RWPE1 (cell line): ENCODE results near the gene MRAS.

Experiments
- CTCF ChIA-PET: fragments of 350-600 bp; sonication (Branson Sonifier 250); formaldehyde crosslinking; extraction: SDS; loops from one replicate; lab custom pipeline; 2021; lab: Yijun Ruan, JAX
- POLR2A ChIA-PET: fragments of 400-600 bp; formaldehyde crosslinking; extraction: SDS; loops from one replicate; lab custom pipeline; 2020; ENCODE audit warnings: antibody characterized with exemption; ENCODE audit not compliant: low non-redundant PET; lab: Yijun Ruan, JAX
- DNase-seq: peaks from one replicate; pipeline ENCODE4 v3.0.0; 2012; ENCODE audit warnings: low spot score
- H3K27ac ChIP-seq: fragments of 450-650 bp; 2 replicates; pipeline ENCODE4 v1.5.1; 2017
- TF ChIP-seq, protein P1 (sequence below): fragments of 450-650 bp; conservative IDR thresholded peaks from 2 replicates; pipeline ENCODE4 v1.5.1; 2017; ENCODE audit warnings: low read depth, mild to moderate bottlenecking

The MRAS gene

GRCh38 chr3:138348754-138349739 lies 668 bp downstream of the MRAS start:
- TF ChIP-seq, protein P1, sequence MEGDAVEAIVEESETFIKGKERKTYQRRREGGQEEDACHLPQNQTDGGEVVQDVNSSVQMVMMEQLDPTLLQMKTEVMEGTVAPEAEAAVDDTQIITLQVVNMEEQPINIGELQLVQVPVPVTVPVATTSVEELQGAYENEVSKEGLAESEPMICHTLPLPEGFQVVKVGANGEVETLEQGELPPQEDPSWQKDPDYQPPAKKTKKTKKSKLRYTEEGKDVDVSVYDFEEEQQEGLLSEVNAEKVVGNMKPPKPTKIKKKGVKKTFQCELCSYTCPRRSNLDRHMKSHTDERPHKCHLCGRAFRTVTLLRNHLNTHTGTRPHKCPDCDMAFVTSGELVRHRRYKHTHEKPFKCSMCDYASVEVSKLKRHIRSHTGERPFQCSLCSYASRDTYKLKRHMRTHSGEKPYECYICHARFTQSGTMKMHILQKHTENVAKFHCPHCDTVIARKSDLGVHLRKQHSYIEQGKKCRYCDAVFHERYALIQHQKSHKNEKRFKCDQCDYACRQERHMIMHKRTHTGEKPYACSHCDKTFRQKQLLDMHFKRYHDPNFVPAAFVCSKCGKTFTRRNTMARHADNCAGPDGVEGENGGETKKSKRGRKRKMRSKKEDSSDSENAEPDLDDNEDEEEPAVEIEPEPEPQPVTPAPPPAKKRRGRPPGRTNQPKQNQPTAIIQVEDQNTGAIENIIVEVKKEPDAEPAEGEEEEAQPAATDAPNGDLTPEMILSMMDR = no peak
- POLR2A ChIA-PET = interaction anchor here (0.5 kb wide), 1 partner anchor 9 kb away, joined by 3 read pairs; no protein-coding TSS in a partner anchor

DNA sequence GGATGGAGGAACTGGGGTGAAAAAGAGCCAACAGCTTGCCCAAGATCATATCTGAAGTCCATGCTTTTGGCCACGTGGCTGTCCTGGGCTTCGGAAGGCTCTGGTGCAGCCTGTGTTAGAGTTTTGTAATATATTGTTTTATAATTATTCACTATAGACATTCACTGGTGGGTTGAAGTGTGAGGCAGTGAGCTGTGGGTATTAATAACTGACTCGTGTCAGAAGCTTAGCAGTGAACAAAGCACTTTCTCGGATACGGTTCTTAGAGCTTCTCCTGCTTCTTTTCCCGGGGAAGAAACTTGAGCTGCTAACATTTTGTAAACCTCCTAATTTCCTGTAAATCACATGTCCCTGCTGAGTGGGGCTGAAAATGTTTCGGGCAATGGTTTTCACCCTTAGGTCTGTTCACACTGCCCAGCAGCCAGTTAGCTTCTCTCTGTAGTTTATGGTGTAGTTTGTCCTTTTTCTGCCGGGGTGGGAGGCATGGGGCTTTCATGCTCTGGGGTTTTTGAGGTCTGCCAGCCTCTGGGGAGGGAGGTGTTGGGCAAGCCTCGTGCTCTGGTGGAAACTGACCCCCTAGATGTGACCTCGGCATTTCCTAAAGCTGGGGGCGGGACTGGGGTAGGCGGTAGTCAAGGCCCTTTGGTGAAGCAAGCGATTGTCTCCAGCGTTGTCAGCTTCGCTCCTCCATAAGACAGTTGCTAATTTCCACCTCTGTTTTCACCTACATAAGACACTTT lies 1.7 kb downstream of the MRAS start:
- H3K27ac ChIP-seq = no peak overlapping the region
- POLR2A ChIA-PET = no interaction called here
- TF ChIP-seq, protein P1 = no peak
- CTCF ChIA-PET = interaction anchor here (0.7 to 0.9 kb wide), 2 partner anchors 20 to 176 kb away, joined by 3 to 4 read pairs; no protein-coding TSS in a partner anchor
- DNase-seq = no peak

More at GRCh38 chr3:138348754-138349739, 668 bp downstream of the MRAS start:
- H3K27ac ChIP-seq = peak overlapping the region; percentile 57; the same call in 1 of the 2 replicates
- CTCF ChIA-PET = no interaction called here
- no peak for DNase-seq

- no peak for DNase-seq
- TF ChIP-seq, protein P1 = no peak
- POLR2A ChIA-PET = no interaction called here
- H3K27ac ChIP-seq = no peak overlapping the region
- CTCF ChIA-PET = interaction anchor here (0.6 to 0.9 kb wide), 2 partner anchors 21 to 30 kb away, joined by 3 to 4 read pairs; no protein-coding TSS in a partner anchor
These were observed 2.8 kb downstream of the MRAS start for GRCh38 chr3:138351151-138351550.

GRCh38 chr3:138351916-138352550 lies 3.7 kb downstream of the MRAS start:
- DNase-seq = no peak
- POLR2A ChIA-PET = no interaction called here
- TF ChIP-seq, protein P1 = no peak

DNA sequence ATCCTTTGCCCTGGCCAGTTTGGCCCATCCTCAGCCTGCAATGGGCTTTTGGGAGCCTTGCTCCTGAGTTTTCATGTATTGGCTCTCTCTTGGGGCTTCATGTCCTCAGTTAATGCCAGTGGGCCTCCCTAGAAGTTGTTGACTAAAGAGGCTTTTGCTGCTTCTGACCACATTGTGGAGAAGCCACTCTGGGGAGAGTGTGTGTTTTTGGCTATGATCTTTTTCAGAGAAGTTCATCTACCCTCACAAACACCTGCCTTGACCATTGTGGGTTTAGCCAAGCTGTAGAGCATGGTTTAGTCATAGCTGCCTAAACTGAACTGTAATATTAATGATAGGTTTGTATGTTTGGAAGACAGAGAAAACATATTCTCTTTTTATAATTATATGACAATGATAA lies 6.0 kb downstream of the MRAS start:
- DNase-seq = no peak
- TF ChIP-seq, protein P1 = no peak
- no peak overlapping the region for H3K27ac ChIP-seq
- ChIA-PET POLR2A (interaction anchor here (0.6 kb wide), 1 partner anchor 136 kb away, joined by 3 read pairs; no protein-coding TSS in a partner anchor), CTCF (interaction anchor here (0.6 kb wide), 2 partner anchors 76 to 276 kb away, joined by 3 to 4 read pairs; no protein-coding TSS in a partner anchor)

More at GRCh38 chr3:138351916-138352550, 3.7 kb downstream of the MRAS start:
- CTCF ChIA-PET = no interaction called here
- no peak overlapping the region for H3K27ac ChIP-seq
